ENCODE data around the gene SH3BGRL2. TPM values are rescaled to one million over a fixed set of nuclear protein-coding genes. Genes with fewer than 3 reads are reported as not detected.

Gene SH3BGRL2
- total RNA-seq, 4 donors from 2014 or later, result 24.4 to 52.3 (median 33.2) TPM

- no peak for ATAC-seq
- H3K4me1 ChIP-seq, result no peaks in the 10 kb centered on the region
- no peaks in the 10 kb centered on the region for H3K9me3 ChIP-seq
- TF ChIP-seq POLR2A (IDR thresholded peaks at IDR 0.05) (no peak), POLR2AphosphoS5 (IDR thresholded peaks at IDR 0.05) (no peak), CTCF (IDR thresholded peaks at IDR 0.05) (no peak)
- no peaks in the 10 kb centered on the region for H3K27me3 ChIP-seq
- no peak overlapping the region for H3K4me3 ChIP-seq
- H3K27ac ChIP-seq, result no peak overlapping the region
- no peaks in the 10 kb centered on the region for H3K36me3 ChIP-seq
- WGBS, 2 donors (ENCODE audit: low coverage in 1 of 2), result 67 to 80% methylated on average over 1 to 6 of the region's 6 CpGs
Measured at GRCh38 chr6:79719248-79719960, 88.3 kb downstream of the SH3BGRL2 start.

GRCh38 chr6:79724816-79725215 is 93.7 kb downstream of the SH3BGRL2 start:
- 86 to 88% methylated on average over 1 of the region's 2 CpGs for WGBS, 2 donors (ENCODE audit: low coverage in 1 of 2)
- Histone ChIP-seq H3K4me1 (no peaks in the 10 kb centered on the region), H3K27me3 (no peaks in the 10 kb centered on the region), H3K4me3 (no peak overlapping the region), H3K9me3 (no peaks in the 10 kb centered on the region), H3K27ac (no peak overlapping the region), H3K36me3 (no peaks in the 10 kb centered on the region)
- no peak for ATAC-seq
- TF ChIP-seq CTCF (IDR thresholded peaks at IDR 0.05) (no peak), EP300 (IDR thresholded peaks at IDR 0.05) (no peak)

- no peak for TF ChIP-seq EP300 (IDR thresholded peaks at IDR 0.05)
- no peak for TF ChIP-seq CTCF (IDR thresholded peaks at IDR 0.05)
- TF ChIP-seq POLR2A (IDR thresholded peaks at IDR 0.05), result no peak
- TF ChIP-seq POLR2AphosphoS5 (IDR thresholded peaks at IDR 0.05), result no peak
- ATAC-seq, result no peak
- Histone ChIP-seq H3K9me3 (no peaks in the 10 kb centered on the region), H3K4me1 (no peaks in the 10 kb centered on the region), H3K36me3 (no peaks in the 10 kb centered on the region), H3K4me3 (no peak overlapping the region), H3K27ac (no peak overlapping the region), H3K27me3 (no peaks in the 10 kb centered on the region)
- WGBS, 2 donors (ENCODE audit: low coverage in 1 of 2), result 76 to 80% methylated on average over 2 to 4 of the region's 4 CpGs
Measured at GRCh38 chr6:79731471-79731870, 100.3 kb downstream of the SH3BGRL2 start.

GRCh38 chr6:79733388-79733787 is 102.3 kb downstream of the SH3BGRL2 start:
- 89 to 91% methylated on average over 2 to 4 of the region's 4 CpGs for WGBS, 2 donors (ENCODE audit: low coverage in 1 of 2)
- no peaks in the 10 kb centered on the region for H3K27me3 ChIP-seq
- no peak for ATAC-seq
- no peaks in the 10 kb centered on the region for H3K36me3 ChIP-seq
- TF ChIP-seq POLR2A (IDR thresholded peaks at IDR 0.05), result no peak
- no peak for TF ChIP-seq POLR2AphosphoS5 (IDR thresholded peaks at IDR 0.05)
- TF ChIP-seq EP300 (IDR thresholded peaks at IDR 0.05), result no peak
- no peak for TF ChIP-seq CTCF (IDR thresholded peaks at IDR 0.05)
- no peak overlapping the region for H3K27ac ChIP-seq
- H3K4me3 ChIP-seq, result no peak overlapping the region
- H3K9me3 ChIP-seq, result no peaks in the 10 kb centered on the region
- no peaks in the 10 kb centered on the region for H3K4me1 ChIP-seq

- Histone ChIP-seq H3K4me1 (no peaks in the 10 kb centered on the region), H3K36me3 (no peaks in the 10 kb centered on the region), H3K27ac (no peak overlapping the region), H3K27me3 (no peaks in the 10 kb centered on the region), H3K4me3 (no peak overlapping the region), H3K9me3 (no peaks in the 10 kb centered on the region)
- ATAC-seq, result no peak
- TF ChIP-seq POLR2AphosphoS5 (IDR thresholded peaks at IDR 0.05) (no peak), EP300 (IDR thresholded peaks at IDR 0.05) (no peak), CTCF (IDR thresholded peaks at IDR 0.05) (no peak), POLR2A (IDR thresholded peaks at IDR 0.05) (no peak)
- WGBS, 2 donors (ENCODE audit: low coverage in 1 of 2), result 80 to 92% methylated on average over 3 to 5 of the region's 8 CpGs
Measured at GRCh38 chr6:79734374-79734773, 103.2 kb downstream of the SH3BGRL2 start.

Measured in gastroesophageal sphincter (tissue), 4 donors.